Embryonic facial prominence (tissue), 1 donor: Measurements from ENCODE around the gene NEK8.
"Not testable (repeated sequence)": the region's sequence is repeated elsewhere in the genome, so short reads cannot be mapped to it uniquely, and the experiment has no call there.

Source experiments
- DNase-seq: peaks from one replicate; pipeline ENCODE4 v3.0.0-alpha.2; 2016; ENCODE audit errors: extremely low spot score

NEK8 gene

GRCh38 chr17:28763804-28764266 is 35.2 kb downstream of the NEK8 start:
- no peak for DNase-seq

- DNase-seq: no peak
Measured at GRCh38 chr17:28765038-28765437, 36.5 kb downstream of the NEK8 start.

- no peak for DNase-seq
Measured at GRCh38 chr17:28773736-28774135, 45.1 kb downstream of the NEK8 start.

- DNase-seq: no peak
Measured at GRCh38 chr17:28774206-28774605, 45.6 kb downstream of the NEK8 start.

GRCh38 chr17:28777178-28777577 is 48.6 kb downstream of the NEK8 start:
- no peak for DNase-seq

- DNase-seq: not testable (repeated sequence)
Measured at GRCh38 chr17:28779601-28780000, 51.0 kb downstream of the NEK8 start.

- DNase-seq: no peak
Measured at GRCh38 chr17:28783161-28783560, 54.6 kb downstream of the NEK8 start.

GRCh38 chr17:28788100-28788499 is 59.5 kb downstream of the NEK8 start:
- DNase-seq: no peak
